Upper lobe of right lung (tissue), 1 donor: ENCODE results near the gene CACNB2. TPM values are rescaled to one million over a fixed set of nuclear protein-coding genes. Genes with fewer than 3 reads are reported as not detected.
A peak's percentile ranks its signal among the peaks of the same experiment; 100 is the strongest.

ENCODE experiments used
- ATAC-seq: fragments of 200-7000 bp; cut with Tn5 transposase; one replicate; pipeline ENCODE4 v1.9.1; 2020; ENCODE audit warnings: mild to moderate bottlenecking, moderate library complexity
- DNase-seq: peaks from one replicate; pipeline ENCODE4 v3.0.0-alpha.2; 2020
- H3K27ac ChIP-seq: fragments of 200-600 bp; one replicate; pipeline ENCODE4 v1.8.0; 2022
- H3K27me3 ChIP-seq: fragments of 200-600 bp; one replicate; pipeline ENCODE4 v1.8.0; 2022; ENCODE audit warnings: mild to moderate bottlenecking
- H3K36me3 ChIP-seq: fragments of 200-600 bp; one replicate; pipeline ENCODE4 v1.8.0; 2022
- H3K4me1 ChIP-seq: fragments of 200-600 bp; one replicate; pipeline ENCODE4 v1.8.0; 2022
- H3K4me3 ChIP-seq: fragments of 200-600 bp; one replicate; pipeline ENCODE4 v1.8.0; 2022; ENCODE audit warnings: mild to moderate bottlenecking
- H3K9me3 ChIP-seq: fragments of 200-600 bp; one replicate; pipeline ENCODE4 v1.8.0; 2022
- intact Hi-C: fragments of 100-400 bp; cut with DNase I; formaldehyde crosslinking; loops from one replicate; pipeline ENCODE4 v1.11.0; 2022
- total RNA-seq: library from RNA; stranded (reverse); fragmentation: NEBNext Ultra II Directional; extraction: Animal tissue kit (Norgen Biotek cat#: 25700); gene quantifications from one replicate; pipeline ENCODE4 v1.2.1, GENCODE V29; 2021
- TF ChIP-seq, protein P1 (sequence below): fragments of 200-600 bp; IDR thresholded peaks from one replicate; pipeline ENCODE4 v1.8.0; 2022; ENCODE audit warnings: antibody characterized with exemption
- donor health status: DM: no; HTN: yes; CAD: no; lungs with severe emphysema.

CACNB2 gene
- total RNA-seq, 1 donor from 2014 or later, result 4.2 TPM

DNA sequence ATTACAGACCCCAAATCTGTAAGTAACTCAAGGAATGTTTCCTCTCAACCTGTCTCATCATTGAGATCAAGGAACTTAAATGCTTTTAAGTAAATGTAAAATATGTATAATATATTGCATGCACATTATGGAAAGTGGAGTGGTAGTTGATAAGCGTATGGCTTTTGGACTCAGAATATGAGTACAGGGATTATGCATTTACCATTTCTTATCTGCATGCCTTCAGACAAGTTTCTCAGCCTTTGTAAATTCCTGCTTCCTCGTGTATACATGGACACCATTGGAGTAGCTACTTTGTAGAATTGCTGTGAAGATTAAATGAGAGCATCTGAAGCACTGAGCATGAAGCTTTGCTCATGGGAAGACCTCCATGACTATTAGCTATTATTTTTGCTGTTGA is 70.5 kb downstream of the CACNB2 start:
- H3K4me3 ChIP-seq, result no peak overlapping the region
- no peaks in the 10 kb centered on the region for H3K9me3 ChIP-seq
- DNase-seq (no peak), ATAC-seq (no peak)
- H3K27me3 ChIP-seq, result no peaks in the 10 kb centered on the region
- intact Hi-C loops, result no loop called here
- no peak overlapping the region for H3K27ac ChIP-seq
- H3K36me3 ChIP-seq, result no peaks in the 10 kb centered on the region
- H3K4me1 ChIP-seq, result no peaks in the 10 kb centered on the region
- TF ChIP-seq, protein P1, sequence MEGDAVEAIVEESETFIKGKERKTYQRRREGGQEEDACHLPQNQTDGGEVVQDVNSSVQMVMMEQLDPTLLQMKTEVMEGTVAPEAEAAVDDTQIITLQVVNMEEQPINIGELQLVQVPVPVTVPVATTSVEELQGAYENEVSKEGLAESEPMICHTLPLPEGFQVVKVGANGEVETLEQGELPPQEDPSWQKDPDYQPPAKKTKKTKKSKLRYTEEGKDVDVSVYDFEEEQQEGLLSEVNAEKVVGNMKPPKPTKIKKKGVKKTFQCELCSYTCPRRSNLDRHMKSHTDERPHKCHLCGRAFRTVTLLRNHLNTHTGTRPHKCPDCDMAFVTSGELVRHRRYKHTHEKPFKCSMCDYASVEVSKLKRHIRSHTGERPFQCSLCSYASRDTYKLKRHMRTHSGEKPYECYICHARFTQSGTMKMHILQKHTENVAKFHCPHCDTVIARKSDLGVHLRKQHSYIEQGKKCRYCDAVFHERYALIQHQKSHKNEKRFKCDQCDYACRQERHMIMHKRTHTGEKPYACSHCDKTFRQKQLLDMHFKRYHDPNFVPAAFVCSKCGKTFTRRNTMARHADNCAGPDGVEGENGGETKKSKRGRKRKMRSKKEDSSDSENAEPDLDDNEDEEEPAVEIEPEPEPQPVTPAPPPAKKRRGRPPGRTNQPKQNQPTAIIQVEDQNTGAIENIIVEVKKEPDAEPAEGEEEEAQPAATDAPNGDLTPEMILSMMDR, result no peak

DNA sequence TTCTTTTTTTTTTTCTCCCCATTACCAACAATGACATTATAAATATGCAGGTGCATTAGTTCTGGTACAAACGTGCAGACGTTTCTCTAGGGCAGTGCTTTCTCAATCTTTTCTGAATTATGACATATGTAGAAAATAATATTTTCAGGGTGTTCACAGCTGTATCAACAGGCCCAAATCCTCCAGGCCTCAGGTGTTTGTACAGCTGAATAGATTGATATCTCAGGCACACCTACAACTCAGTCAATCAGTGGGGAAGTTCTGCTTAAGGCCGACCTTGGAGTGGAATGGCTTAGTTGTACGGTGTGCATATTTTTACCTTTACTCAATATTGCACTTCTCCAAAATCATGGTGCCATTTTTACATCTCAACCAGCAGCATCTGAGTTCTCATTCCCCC is 71.6 kb downstream of the CACNB2 start:
- Histone ChIP-seq H3K36me3 (no peaks in the 10 kb centered on the region), H3K27ac (no peak overlapping the region), H3K4me1 (peaks cover 3% of the 10 kb centered on the region), H3K4me3 (no peak overlapping the region), H3K27me3 (no peaks in the 10 kb centered on the region), H3K9me3 (no peaks in the 10 kb centered on the region)
- intact Hi-C loops, result no loop called here
- ATAC-seq (no peak), DNase-seq (no peak)
- TF ChIP-seq, protein P1, result no peak

DNA sequence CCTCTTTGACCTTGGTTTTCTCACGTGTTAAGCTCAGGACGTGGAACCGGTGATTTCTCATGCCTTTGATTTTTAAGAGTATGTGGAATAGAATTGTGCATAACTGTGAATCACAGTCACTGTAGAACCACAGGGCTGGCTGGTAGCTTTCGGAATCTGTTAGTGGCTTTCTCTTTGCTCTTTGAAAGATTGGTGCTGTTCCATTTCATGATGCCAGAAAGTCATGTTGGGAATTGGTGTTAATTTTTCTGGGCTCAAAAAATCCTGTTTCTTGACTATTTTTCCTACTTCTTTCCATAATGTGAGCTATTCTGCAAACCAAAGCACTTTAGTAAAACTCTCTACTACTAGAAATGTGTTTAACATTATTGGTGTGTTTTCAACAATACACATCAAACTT is 73.0 kb downstream of the CACNB2 start:
- peaks cover 3% of the 10 kb centered on the region for H3K4me1 ChIP-seq
- H3K27me3 ChIP-seq, result no peaks in the 10 kb centered on the region
- TF ChIP-seq, protein P1, result no peak
- no peak overlapping the region for H3K27ac ChIP-seq
- no peak for DNase-seq
- no peaks in the 10 kb centered on the region for H3K36me3 ChIP-seq
- no peak for ATAC-seq
- H3K4me3 ChIP-seq, result no peak overlapping the region
- intact Hi-C loops, result no loop called here
- no peaks in the 10 kb centered on the region for H3K9me3 ChIP-seq

DNA sequence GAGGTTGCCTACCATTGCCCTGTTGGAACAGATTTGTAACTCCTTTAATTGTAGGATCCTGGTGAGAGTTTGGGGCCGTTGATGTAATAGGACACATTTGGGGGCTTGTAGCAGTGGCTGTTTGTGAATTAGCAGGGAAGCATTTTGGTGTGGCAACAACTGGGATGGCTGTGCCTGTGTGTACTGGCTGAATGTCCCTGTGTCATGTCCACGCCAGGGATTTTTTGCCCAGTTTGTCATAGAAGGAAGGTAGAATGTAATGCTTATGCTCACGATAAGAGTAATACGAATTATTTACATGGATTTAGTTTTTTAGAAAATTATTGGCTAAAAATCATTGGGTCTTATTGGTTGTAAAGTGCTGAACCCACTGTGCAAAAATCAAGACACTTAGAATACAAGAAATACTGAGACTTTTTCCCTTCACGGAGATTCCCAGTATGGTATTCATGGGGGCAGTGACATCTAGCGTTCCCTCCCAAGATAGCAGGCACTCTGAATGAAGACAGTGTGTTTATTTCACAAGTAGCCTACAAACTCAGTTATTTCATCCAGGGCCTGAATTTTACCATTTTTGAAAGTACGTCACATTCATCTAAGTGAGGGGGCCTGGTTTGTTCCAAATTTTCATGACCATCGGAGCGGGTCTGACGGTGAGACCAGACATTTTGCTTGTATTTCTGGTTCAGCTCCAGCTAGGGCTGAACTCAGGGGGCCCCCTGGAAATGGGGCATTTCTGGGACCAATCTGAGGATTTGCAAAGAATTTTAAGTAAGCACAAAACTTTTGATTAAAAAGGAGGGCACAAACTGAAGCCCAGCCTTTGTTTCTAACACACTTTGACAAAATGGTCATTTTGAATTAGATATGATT is 74.7 kb downstream of the CACNB2 start:
- Histone ChIP-seq H3K36me3 (no peaks in the 10 kb centered on the region), H3K4me3 (no peak overlapping the region), H3K27ac (no peak overlapping the region), H3K27me3 (no peaks in the 10 kb centered on the region), H3K4me1 (peaks cover 3% of the 10 kb centered on the region), H3K9me3 (no peaks in the 10 kb centered on the region)
- ATAC-seq, result peak; percentile 86
- intact Hi-C loops, result no loop called here
- TF ChIP-seq, protein P1, result peak; percentile 72
- DNase-seq, result no peak

DNA sequence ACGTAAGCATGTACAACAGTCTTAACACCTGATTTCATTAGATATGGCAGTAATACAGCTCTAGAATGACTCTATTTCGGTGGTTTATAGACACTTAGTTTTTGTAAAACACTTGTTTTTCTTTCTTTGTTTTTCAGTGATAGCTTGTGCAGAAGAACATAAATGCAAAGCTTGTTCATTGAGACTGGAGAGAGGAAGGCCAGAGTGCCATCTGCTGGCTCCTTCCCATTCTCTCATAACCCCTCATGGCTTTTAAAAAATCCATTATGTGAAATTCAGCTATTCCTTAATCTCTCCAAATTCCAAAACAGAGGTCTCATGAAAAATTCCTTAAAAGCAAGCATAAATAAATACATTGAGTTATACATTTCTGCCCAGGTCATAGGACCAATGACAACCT is 76.3 kb downstream of the CACNB2 start:
- no peak overlapping the region for H3K27ac ChIP-seq
- H3K27me3 ChIP-seq, result no peaks in the 10 kb centered on the region
- intact Hi-C loops, result no loop called here
- H3K36me3 ChIP-seq, result no peaks in the 10 kb centered on the region
- no peak for ATAC-seq
- no peaks in the 10 kb centered on the region for H3K9me3 ChIP-seq
- DNase-seq, result no peak
- TF ChIP-seq, protein P1, result peak; percentile 37
- peaks cover 3% of the 10 kb centered on the region for H3K4me1 ChIP-seq
- no peak overlapping the region for H3K4me3 ChIP-seq
